ENCODE measurements around the gene GPX6.

DNA sequence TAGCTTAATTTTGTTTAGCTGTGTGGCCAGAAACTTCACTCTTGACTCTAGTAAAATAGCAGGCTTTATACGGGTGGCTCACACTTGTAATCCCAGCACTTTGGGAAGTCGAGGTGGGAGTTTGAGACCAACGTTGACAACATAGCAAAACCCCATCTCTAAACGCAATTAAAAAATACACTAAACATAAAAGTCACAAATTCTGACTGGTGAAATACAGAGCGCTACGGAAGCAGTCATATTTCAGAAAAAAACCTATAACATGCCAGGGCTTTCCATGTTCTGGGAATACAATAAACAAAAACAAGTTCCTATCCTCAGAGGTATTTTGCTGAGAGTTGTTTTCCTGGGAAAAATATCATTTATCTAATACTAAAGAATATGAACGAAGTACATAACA, 47.5 kb downstream of the GPX6 start:
- no peak for TF ChIP-seq POLR2AphosphoS5 (IDR thresholded peaks at IDR 0.05; ENCODE audit: low read depth, low read length)
- TF ChIP-seq POLR2A (IDR thresholded peaks at IDR 0.05; ENCODE audit: low read depth, low read length), result no peak

All from GM12892 (cell line).